K562 (cell line): ENCODE results near the gene CYSTM1. TPM values are rescaled to one million over a fixed set of nuclear protein-coding genes. Genes with fewer than 3 reads are reported as not detected.

Experiments
- ATAC-seq: fragments of 200-7000 bp; cut with Tn5 transposase; 3 replicates; pipeline ENCODE4 v1.9.1; 2020; ENCODE audit warnings: moderate library complexity
- BruUV-seq: library from RNA; stranded (reverse); fragments of 400-500 nt; replicated peaks from 2 replicates; lab custom pipeline; 2021; lab: Mats Ljungman, UMichigan
- CTCF ChIA-PET: fragments of 300-600 bp; formaldehyde crosslinking; extraction: SDS; loops from one replicate; lab custom pipeline; 2021; ENCODE audit warnings: low intra/inter-chr PET ratio; lab: Yijun Ruan, JAX
- POLR2A ChIA-PET: fragments of 300-600, 350-650 bp; sonication (Branson Sonifier 250); formaldehyde crosslinking; extraction: SDS; loops from one replicate; lab custom pipeline; 2021; ENCODE audit warnings: antibody characterized with exemption, inconsistent platforms; lab: Yijun Ruan, JAX
- DNase-seq, 4 experiments: peaks; one replicate each; pipeline versions ENCODE4 v3.0.0 to v3.0.0-alpha.2; 2011 to 2018; ENCODE audit warnings: low spot score in 3 of 4, mixed read lengths in 3 of 4; ENCODE audit errors: extremely low read depth in 1 of 4
- FAIRE-seq: peaks from 2 replicates; lab custom pipeline; 2011; peaks lifted over from hg19 to GRCh38; lab: Jason Lieb, UNC
- H2AFZ ChIP-seq: 2 replicates; pipeline ENCODE4 v1.6.0; 2011; ENCODE audit warnings: low read depth, low read length, control low read depth, inconsistent platforms
- H3K27ac ChIP-seq: fragments of 200-600 bp; 3 replicates; pipeline ENCODE4 v1.8.0; 2011; ENCODE audit warnings: low read depth, mild to moderate bottlenecking, control low read depth, inconsistent platforms, low read length, moderate library complexity, mixed read lengths; ENCODE audit errors: extremely low read depth
- H3K27me3 ChIP-seq, 2 experiments: fragments of 300-600 bp in 1 of 2; 2 replicates in 1 of 2; 3 replicates in 1 of 2; pipeline versions ENCODE4 v1.6.0 to v1.8.0; 2011; ENCODE audit warnings: inconsistent platforms in 2 of 2, low read length in 2 of 2, mild to moderate bottlenecking in 1 of 2, mixed read lengths in 1 of 2, moderate library complexity in 1 of 2; ENCODE audit not compliant: control insufficient read depth in 2 of 2, insufficient read depth in 2 of 2
- H3K36me3 ChIP-seq: fragments of 300-600 bp; 3 replicates; pipeline ENCODE4 v1.8.0; 2011; ENCODE audit warnings: mild to moderate bottlenecking, low read length, inconsistent platforms; ENCODE audit not compliant: control insufficient read depth, insufficient read depth
- H3K4me1 ChIP-seq, 2 experiments: fragments of 200-600 bp in 1 of 2; replicated peaks in 1 of 2; 2 replicates in 1 of 2; 3 replicates in 1 of 2; pipeline versions ENCODE4 v1.5.1 to v1.8.0; 2011; ENCODE audit warnings: inconsistent platforms in 2 of 2, low read length in 2 of 2, mild to moderate bottlenecking in 1 of 2, mixed read lengths in 1 of 2, moderate library complexity in 1 of 2; ENCODE audit not compliant: control insufficient read depth in 2 of 2, insufficient read depth in 2 of 2
- H3K4me2 ChIP-seq: 2 replicates; pipeline ENCODE4 v1.6.1; 2011; ENCODE audit warnings: low read length, control low read depth, inconsistent platforms, mixed read lengths; ENCODE audit not compliant: insufficient read depth
- H3K4me3 ChIP-seq: fragments of 200-600 bp; sonication (generic), shearing (Covaris generic); 2 replicates; pipeline ENCODE4 v1.5.1; 2016; ENCODE audit warnings: control low read depth, inconsistent platforms
- H3K79me2 ChIP-seq: fragments of 200-600 bp; 3 replicates; pipeline ENCODE4 v1.8.0; 2011; ENCODE audit warnings: low read length, inconsistent platforms; ENCODE audit not compliant: control insufficient read depth, insufficient read depth
- H3K9ac ChIP-seq, 2 experiments: 2 replicates each; pipeline versions ENCODE4 v1.6.0 to v1.6.1; 2011; ENCODE audit warnings: low read depth in 2 of 2, low read length in 2 of 2, control low read depth in 1 of 2, inconsistent platforms in 1 of 2, mild to moderate bottlenecking in 1 of 2, mixed read lengths in 1 of 2; ENCODE audit not compliant: insufficient read depth in 1 of 2
- H3K9me1 ChIP-seq: one replicate; pipeline ENCODE4 v1.6.0; 2011; ENCODE audit warnings: inconsistent platforms, mild to moderate bottlenecking, low read length, moderate library complexity; ENCODE audit not compliant: control insufficient read depth, insufficient read depth
- H3K9me3 ChIP-seq: replicated peaks from 2 replicates; pipeline ENCODE4 v1.5.1; 2011; ENCODE audit warnings: low read depth, low read length, inconsistent platforms; ENCODE audit not compliant: control insufficient read depth, insufficient read depth
- H4K20me1 ChIP-seq: replicated peaks from 2 replicates; pipeline ENCODE4 v1.6.1; 2011; ENCODE audit warnings: low read length, inconsistent platforms, mixed read lengths; ENCODE audit not compliant: control insufficient read depth, insufficient read depth
- ATF1 ChIP-seq, 2 experiments: fragments of 450-650 bp in 1 of 2; IDR thresholded peaks; 2 replicates each; pipeline ENCODE4 v1.6.1; 2016; ENCODE audit warnings: missing compliant biosample characterization in 1 of 2, missing genetic modification characterization in 1 of 2
- CBFA2T3 ChIP-seq: fragments of 450-650 bp; IDR thresholded peaks from 2 replicates; pipeline ENCODE4 v1.6.1; 2017
- ETV1 ChIP-seq: fragments of 450-650 bp; conservative IDR thresholded peaks from 2 replicates; pipeline ENCODE4 v1.6.1; 2016; ENCODE audit warnings: missing genetic modification characterization, control low read depth, low read depth, missing compliant biosample characterization
- RBM22 ChIP-seq: fragments of 200-400 bp; formaldehyde crosslinking; IDR thresholded peaks from 2 replicates; pipeline ENCODE4 v1.6.1; 2018; ENCODE audit warnings: low read length, low read depth; ENCODE audit not compliant: poor library complexity, severe bottlenecking
- RCOR1 ChIP-seq, 2 experiments: IDR thresholded peaks; 2 replicates each; pipeline ENCODE4 v1.6.1; 2012; ENCODE audit warnings: low read depth in 2 of 2, low read length in 2 of 2, borderline replicate concordance in 1 of 2, improper control_type of control experiment in 1 of 2
- RFX5 ChIP-seq: IDR thresholded peaks from 2 replicates; pipeline ENCODE4 v1.6.1; 2011; ENCODE audit warnings: low read depth, mild to moderate bottlenecking, improper control_type of control experiment, low read length
- U2AF1 ChIP-seq: fragments of 200-400 bp; formaldehyde crosslinking; optimal IDR thresholded peaks from 2 replicates; pipeline ENCODE3; 2017; ENCODE audit warnings: mild to moderate bottlenecking, low read depth, low read length, moderate library complexity
- ZNF77 ChIP-seq: fragments of 250-450 bp; sonication (Bioruptor Pico); IDR thresholded peaks from 2 replicates; pipeline ENCODE4 v1.5.0; 2020
- WGBS: fragments of 100-300 bp; shearing (Covaris generic); methylation state at CpG from one replicate; pipeline ENCODE4 v1.1.6; 2016; ENCODE audit warnings: low coverage, mixed read lengths; ENCODE audit not compliant: insufficient coverage; ENCODE audit errors: missing lambda C conversion rate; 5-methylcytosine and 5-hydroxymethylcytosine counted together
- in situ Hi-C: fragments of 300-500 bp; cut with MboI; formaldehyde crosslinking; loops from 4 replicates; pipeline ENCODE4 v1.15.0; 2018; ENCODE audit warnings: inconsistent platforms, mixed read lengths
- intact Hi-C: fragments of 100-400 bp; cut with micrococcal nuclease; formaldehyde crosslinking; loops from 2 replicates; pipeline ENCODE4 v1.14.2; 2022
- polyA plus RNA-seq, 8 experiments: library from polyadenylated mRNA; depleted of rRNA in 4 of 8; stranded (reverse) in 5 of 8; unstranded in 3 of 8; fragments of >200 nt; fragmentation: Nextera tagmentation in 2 of 8; fragmentation: Illumina TruSeq in 1 of 8; extraction: Ambion mirVana in 2 of 8; extraction: Trizol in 1 of 8; gene quantifications; 2 replicates each; pipeline versions ENCODE4 v1.2.1 to v1.2.3, GENCODE V29; 2011 to 2014; ENCODE audit warnings: inconsistent platforms in 1 of 8, missing spikeins in 1 of 8
- total RNA-seq, 7 experiments: library from RNA; depleted of rRNA in 6 of 7; stranded (reverse); fragments of >200 nt in 6 of 7; fragmentation: Illumina TruSeq in 2 of 7; extraction: Trizol in 2 of 7; gene quantifications; 2 replicates each; pipeline versions ENCODE4 v1.2.1 to v1.2.3, GENCODE V29; 2011 to 2021; ENCODE audit warnings: low replicate concordance in 1 of 7
- TF ChIP-seq, protein P1 (sequence below): IDR thresholded peaks from 3 replicates; pipeline ENCODE4 v1.6.1; 2011; ENCODE audit warnings: borderline replicate concordance, mild to moderate bottlenecking; ENCODE audit not compliant: insufficient read length, insufficient read depth
- TF ChIP-seq, protein P2 (sequence below): sonication (generic); formaldehyde crosslinking; IDR thresholded peaks from 2 replicates; pipeline ENCODE4 v1.4.0; 2020; ENCODE audit warnings: mild to moderate bottlenecking, missing genetic modification reagents

Gene CYSTM1
- total and polyA plus RNA-seq, 9 of the 15 experiments (the other 6 are each of a cell fraction or from before 2014, with no cell fraction given) = 76.1 to 422 (median 108) TPM

DNA sequence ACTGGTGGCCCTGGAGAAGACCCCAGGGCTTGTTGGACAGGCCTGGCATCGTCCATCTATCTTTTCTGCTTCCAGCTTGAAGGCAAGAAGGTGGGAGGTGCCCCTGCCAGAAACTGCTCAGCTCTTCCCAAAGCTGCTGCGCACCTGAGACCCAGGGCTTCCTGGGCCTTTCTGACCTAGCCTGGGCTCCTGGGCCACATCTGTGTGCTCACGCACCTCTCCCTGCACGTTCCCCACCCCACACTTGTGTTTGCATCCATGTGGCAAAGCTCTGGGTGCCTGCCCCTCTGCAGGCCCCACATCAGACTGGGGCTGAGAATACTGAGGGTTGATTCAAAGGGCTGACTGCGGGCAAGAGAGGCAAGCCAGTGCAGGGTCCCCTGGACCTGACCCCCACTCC lies 64.5 kb downstream of the CYSTM1 start:
- Histone ChIP-seq H3K27ac (no peak overlapping the region), H4K20me1 (peaks cover 23% of the 10 kb centered on the region), H3K9me1 (no peaks in the 10 kb centered on the region), H3K27me3 (no peaks in the 10 kb centered on the region), H3K9me3 (no peaks in the 10 kb centered on the region), H3K79me2 (peaks cover 16% of the 10 kb centered on the region; the same call in 2 of the 3 replicates), H3K9ac (0 out of 4 replicates have a peak overlapping the region, but pooled peaks of 1 of the 2 experiments have one; percentile 33), H3K4me3 (no peak overlapping the region), H3K36me3 (peaks cover 17% of the 10 kb centered on the region), H3K4me1 (peaks cover 12 to 28% of the 10 kb centered on the region in 2 experiments), H2AFZ (no peak overlapping the region), H3K4me2 (no peak overlapping the region)
- WGBS = 98% methylated on average over 4 of the region's 5 CpGs
- in situ Hi-C loops = no loop called here
- ATAC-seq (no peak), DNase-seq (no peak), FAIRE-seq (no peak)
- no TSS peak for BruUV-seq
- TF ChIP-seq, protein P1, sequence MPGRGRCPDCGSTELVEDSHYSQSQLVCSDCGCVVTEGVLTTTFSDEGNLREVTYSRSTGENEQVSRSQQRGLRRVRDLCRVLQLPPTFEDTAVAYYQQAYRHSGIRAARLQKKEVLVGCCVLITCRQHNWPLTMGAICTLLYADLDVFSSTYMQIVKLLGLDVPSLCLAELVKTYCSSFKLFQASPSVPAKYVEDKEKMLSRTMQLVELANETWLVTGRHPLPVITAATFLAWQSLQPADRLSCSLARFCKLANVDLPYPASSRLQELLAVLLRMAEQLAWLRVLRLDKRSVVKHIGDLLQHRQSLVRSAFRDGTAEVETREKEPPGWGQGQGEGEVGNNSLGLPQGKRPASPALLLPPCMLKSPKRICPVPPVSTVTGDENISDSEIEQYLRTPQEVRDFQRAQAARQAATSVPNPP = no peak
- TF ChIP-seq RCOR1 (IDR thresholded peaks at IDR 0.05; ENCODE audit: borderline replicate concordance in 1 of 2, low read depth in 2 of 2, low read length in 2 of 2) (no peak), ZNF77 (no peak), CBFA2T3 (no peak), ATF1 (CRISPR knock-in tag; IDR thresholded peaks at IDR 0.05) (no peak), ATF1 (tag; IDR thresholded peaks at IDR 0.05) (peak; percentile 34; the same call in 1 of the 2 replicates), U2AF1 (no peak), RBM22 (peak; percentile 20), RFX5 (no peak), ETV1 (tag) (no peak)
- TF ChIP-seq, protein P2, sequence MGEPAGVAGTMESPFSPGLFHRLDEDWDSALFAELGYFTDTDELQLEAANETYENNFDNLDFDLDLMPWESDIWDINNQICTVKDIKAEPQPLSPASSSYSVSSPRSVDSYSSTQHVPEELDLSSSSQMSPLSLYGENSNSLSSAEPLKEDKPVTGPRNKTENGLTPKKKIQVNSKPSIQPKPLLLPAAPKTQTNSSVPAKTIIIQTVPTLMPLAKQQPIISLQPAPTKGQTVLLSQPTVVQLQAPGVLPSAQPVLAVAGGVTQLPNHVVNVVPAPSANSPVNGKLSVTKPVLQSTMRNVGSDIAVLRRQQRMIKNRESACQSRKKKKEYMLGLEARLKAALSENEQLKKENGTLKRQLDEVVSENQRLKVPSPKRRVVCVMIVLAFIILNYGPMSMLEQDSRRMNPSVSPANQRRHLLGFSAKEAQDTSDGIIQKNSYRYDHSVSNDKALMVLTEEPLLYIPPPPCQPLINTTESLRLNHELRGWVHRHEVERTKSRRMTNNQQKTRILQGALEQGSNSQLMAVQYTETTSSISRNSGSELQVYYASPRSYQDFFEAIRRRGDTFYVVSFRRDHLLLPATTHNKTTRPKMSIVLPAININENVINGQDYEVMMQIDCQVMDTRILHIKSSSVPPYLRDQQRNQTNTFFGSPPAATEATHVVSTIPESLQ = no peak
- POLR2A ChIA-PET = interaction anchor here (0.6 to 1.8 kb wide), 6 partner anchors 9 to 86 kb away, joined by 3 to 9 read pairs (median 3); no protein-coding TSS in a partner anchor
- CTCF ChIA-PET = interaction anchor here (0.7 to 2.4 kb wide), 2 partner anchors 113 to 118 kb away, joined by 3 to 11 read pairs; no protein-coding TSS in a partner anchor
- intact Hi-C loops = no loop called here
